NT2/D1 (cell line): ENCODE results near the gene LRRC8C.

Experiments used
- DNase-seq: peaks from one replicate; pipeline ENCODE4 v3.0.0-alpha.2; 2011; ENCODE audit warnings: low read depth, low spot score
- H3K27me3 ChIP-seq: 2 replicates; pipeline ENCODE4 v1.6.0; 2011; ENCODE audit warnings: mild to moderate bottlenecking; ENCODE audit not compliant: insufficient read length, insufficient read depth
- H3K36me3 ChIP-seq: 2 replicates; pipeline ENCODE4 v1.6.1; 2011; ENCODE audit warnings: mild to moderate bottlenecking, low read length, mixed read lengths; ENCODE audit not compliant: insufficient read depth, insufficient read length
- H3K4me1 ChIP-seq: 2 replicates; pipeline ENCODE4 v1.5.1; 2011; ENCODE audit not compliant: insufficient read depth, insufficient read length
- H3K4me3 ChIP-seq: 2 replicates; pipeline ENCODE4 v1.5.1; 2011; ENCODE audit warnings: low read depth; ENCODE audit not compliant: insufficient read length
- H3K9ac ChIP-seq: 2 replicates; pipeline ENCODE4 v1.6.0; 2011; ENCODE audit warnings: low read depth; ENCODE audit not compliant: insufficient read length
- H3K9me3 ChIP-seq: 2 replicates; pipeline ENCODE4 v1.5.1; 2011; ENCODE audit warnings: mild to moderate bottlenecking, low read length; ENCODE audit not compliant: insufficient read depth
- SUZ12 ChIP-seq: IDR thresholded peaks from 2 replicates; pipeline ENCODE4 v1.6.1; 2011; ENCODE audit not compliant: insufficient read length, insufficient read depth; ENCODE audit errors: extremely low read depth
- YY1 ChIP-seq: IDR thresholded peaks from 2 replicates; pipeline ENCODE4 v1.6.1; 2011; ENCODE audit not compliant: insufficient read length, insufficient read depth
- ZNF274 ChIP-seq: IDR thresholded peaks from 2 replicates; pipeline ENCODE4 v1.6.1; 2011; ENCODE audit warnings: mild to moderate bottlenecking, low read depth, low read length

LRRC8C gene

DNA sequence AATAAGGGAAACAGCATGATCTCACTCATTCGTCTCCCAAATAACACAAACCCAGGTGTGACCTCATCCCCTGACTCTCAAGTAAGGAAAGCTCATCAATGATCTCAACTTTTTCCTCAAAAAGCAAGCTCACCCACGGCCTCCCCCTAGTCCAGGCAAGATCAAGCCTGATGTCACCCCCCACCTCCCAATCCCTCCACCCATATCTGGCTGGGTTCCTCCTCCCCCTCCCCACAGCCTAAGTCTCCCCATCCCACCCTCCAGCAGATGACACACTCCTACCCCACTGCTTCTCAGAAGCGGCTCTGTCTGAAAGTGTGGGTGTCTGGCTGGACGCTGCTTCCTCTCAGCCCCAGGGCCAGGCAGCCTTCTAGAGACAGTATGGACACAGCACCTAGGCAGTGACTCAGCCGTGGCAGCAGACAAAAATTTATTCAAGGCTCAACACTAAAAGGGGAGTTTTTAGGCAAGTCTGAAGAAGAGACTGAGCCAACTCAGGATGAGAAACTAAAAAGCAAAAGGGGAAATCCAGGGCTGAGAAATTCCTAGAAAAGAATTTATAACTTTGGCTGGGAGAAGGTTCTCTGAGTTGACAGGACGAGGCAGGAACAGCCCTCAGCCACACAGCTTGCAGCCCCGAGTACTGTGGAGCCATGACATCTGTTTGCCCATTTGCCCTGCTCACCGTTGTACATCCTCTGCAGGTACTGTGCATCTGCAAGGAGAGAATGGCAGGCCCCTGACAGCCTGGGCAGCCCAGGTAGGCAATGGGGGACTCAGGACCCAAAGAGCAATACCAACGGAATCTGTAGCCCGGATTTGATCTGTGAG, 106.3 kb downstream of the LRRC8C start:
- no peaks in the 10 kb centered on the region for H3K27me3 ChIP-seq
- no peaks in the 10 kb centered on the region for H3K4me1 ChIP-seq
- no peak overlapping the region for H3K4me3 ChIP-seq
- no peak for DNase-seq
- H3K36me3 ChIP-seq, result no peaks in the 10 kb centered on the region
- no peak for TF ChIP-seq SUZ12
- no peak for TF ChIP-seq YY1
- peaks cover 13% of the 10 kb centered on the region for H3K9me3 ChIP-seq
- H3K9ac ChIP-seq, result no peak overlapping the region

DNA sequence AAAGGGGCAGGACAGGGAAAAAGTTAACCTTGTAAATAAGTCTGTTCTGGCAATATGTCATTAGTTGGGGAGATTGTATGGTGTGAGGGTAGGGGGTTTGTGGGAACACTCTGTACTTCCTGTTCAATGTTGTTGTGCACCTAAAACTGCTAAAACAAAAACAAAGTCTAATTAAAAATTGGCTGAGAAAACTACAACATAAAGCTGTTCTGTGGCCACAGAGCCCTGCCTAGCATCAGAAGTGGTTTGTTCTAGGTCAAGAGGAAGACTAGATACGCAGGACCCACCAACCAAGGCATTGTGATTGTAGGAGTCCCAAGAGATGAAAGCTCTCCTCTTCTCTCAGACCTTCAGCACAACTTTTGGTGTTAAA, 106.9 kb downstream of the LRRC8C start:
- TF ChIP-seq SUZ12 (no peak), YY1 (no peak), ZNF274 (no peak)
- DNase-seq, result no peak
- Histone ChIP-seq H3K4me1 (no peaks in the 10 kb centered on the region), H3K9me3 (peaks cover 13% of the 10 kb centered on the region), H3K27me3 (no peaks in the 10 kb centered on the region), H3K4me3 (no peak overlapping the region), H3K36me3 (no peaks in the 10 kb centered on the region), H3K9ac (no peak overlapping the region)

DNA sequence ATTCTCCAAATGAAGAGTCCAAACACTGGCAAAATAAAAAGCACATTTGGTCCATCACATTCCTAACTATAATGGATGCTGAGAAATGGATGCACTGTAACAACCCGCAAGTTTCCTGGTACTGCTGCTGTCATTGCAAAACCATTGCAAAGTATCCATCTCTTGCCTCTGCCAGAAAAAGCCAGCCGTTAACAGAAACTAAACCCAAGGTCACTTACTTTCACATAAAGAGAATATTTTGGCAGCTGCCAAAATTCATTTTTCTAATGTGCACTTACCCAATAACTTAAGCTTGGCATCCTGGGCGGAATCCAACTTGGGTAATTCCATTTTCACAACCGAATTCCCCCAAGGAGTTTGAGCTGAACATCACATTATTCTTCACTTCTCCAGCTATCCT, 110.9 kb downstream of the LRRC8C start:
- no peak for TF ChIP-seq ZNF274
- no peak for TF ChIP-seq SUZ12
- TF ChIP-seq YY1, result no peak
- Histone ChIP-seq H3K27me3 (no peaks in the 10 kb centered on the region), H3K4me1 (no peaks in the 10 kb centered on the region), H3K4me3 (no peak overlapping the region), H3K9me3 (peaks cover 13% of the 10 kb centered on the region), H3K9ac (no peak overlapping the region), H3K36me3 (no peaks in the 10 kb centered on the region)
- DNase-seq, result no peak

DNA sequence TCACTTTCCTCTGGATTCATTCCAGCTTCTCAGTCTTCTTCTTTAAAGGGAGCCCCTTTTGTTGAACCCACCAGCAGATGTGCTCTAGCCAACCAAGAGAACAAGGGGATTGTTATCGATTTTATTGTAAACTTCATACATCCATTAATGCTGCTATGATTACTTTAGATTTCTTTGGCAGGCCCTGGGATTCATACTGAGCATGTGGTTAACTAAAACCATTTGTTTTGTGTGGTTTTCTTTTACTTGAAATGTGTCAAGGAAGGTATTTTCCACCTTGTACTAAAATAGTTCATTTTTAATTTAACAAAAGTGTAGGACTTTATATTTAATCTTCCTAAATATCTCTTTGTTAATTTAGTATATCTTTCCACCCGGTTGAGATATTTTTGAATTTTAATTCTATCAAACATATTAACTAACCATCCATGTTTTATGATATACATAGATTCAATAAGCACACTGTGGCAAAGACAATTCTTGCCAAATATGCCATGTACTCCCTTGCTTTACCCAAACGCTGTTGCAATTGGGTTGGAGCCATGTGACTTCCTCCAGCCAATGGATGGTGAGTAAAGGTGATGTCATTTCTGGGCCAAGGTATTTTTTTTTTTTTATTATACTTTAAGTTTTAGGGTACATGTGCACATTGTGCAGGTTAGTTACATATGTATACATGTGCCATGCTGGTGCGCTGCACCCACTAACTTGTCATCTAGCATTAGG, 113.7 kb downstream of the LRRC8C start:
- Histone ChIP-seq H3K9ac (no peak overlapping the region), H3K36me3 (no peaks in the 10 kb centered on the region), H3K4me1 (no peaks in the 10 kb centered on the region), H3K9me3 (peaks cover 7% of the 10 kb centered on the region), H3K4me3 (no peak overlapping the region), H3K27me3 (no peaks in the 10 kb centered on the region)
- DNase-seq, result no peak
- TF ChIP-seq ZNF274 (no peak), YY1 (no peak), SUZ12 (no peak)

DNA sequence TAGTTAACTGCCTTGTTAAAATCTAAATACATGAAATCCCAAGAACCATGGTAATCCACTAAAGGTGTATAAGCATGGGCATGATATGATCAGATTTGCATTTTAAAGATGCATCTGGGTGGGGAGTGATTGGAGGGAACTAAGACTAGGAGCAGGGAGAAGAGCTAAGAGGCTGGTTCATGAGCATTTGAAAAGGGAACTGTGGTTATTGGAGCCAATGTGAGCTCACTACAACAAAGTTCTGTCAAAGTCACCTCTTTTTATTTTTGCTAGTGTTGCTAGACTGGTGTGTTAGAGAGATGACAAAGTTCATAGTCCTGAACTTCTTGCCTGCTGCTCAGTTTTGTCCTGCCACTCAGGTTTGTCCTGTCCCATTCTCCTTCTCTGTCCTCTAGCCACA, 120.8 kb downstream of the LRRC8C start:
- TF ChIP-seq SUZ12 (no peak), ZNF274 (no peak), YY1 (no peak)
- 0 out of 2 replicates have a peak, but pooled peaks cover 10% of the 10 kb centered on the region for H3K9me3 ChIP-seq
- no peaks in the 10 kb centered on the region for H3K4me1 ChIP-seq
- DNase-seq, result no peak
- no peaks in the 10 kb centered on the region for H3K36me3 ChIP-seq
- H3K4me3 ChIP-seq, result no peak overlapping the region
- H3K9ac ChIP-seq, result no peak overlapping the region
- H3K27me3 ChIP-seq, result no peaks in the 10 kb centered on the region

DNA sequence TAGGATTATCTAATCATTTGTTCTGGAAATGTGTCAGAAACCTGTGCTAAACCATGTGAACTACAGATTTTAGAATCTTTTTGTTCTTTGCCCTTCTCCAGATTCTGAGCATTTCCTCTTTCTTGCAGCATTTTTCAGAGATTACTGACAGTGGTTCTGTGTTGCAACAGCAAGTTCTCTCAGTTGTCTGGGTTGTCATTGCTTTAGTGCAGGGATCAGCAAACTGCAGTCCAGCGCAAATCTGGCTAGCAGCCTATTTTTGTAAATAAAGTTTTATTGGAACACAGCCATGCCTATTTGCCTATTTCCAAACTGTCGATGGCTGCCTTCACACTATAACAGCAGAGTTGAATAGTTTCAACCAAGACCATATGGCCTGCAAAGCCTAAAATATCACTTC, 121.6 kb downstream of the LRRC8C start:
- Histone ChIP-seq H3K4me1 (no peaks in the 10 kb centered on the region), H3K4me3 (no peak overlapping the region), H3K27me3 (no peaks in the 10 kb centered on the region), H3K36me3 (no peaks in the 10 kb centered on the region), H3K9me3 (0 out of 2 replicates have a peak, but pooled peaks cover 10% of the 10 kb centered on the region), H3K9ac (no peak overlapping the region)
- no peak for TF ChIP-seq ZNF274
- TF ChIP-seq YY1, result no peak
- no peak for TF ChIP-seq SUZ12
- DNase-seq, result no peak

DNA sequence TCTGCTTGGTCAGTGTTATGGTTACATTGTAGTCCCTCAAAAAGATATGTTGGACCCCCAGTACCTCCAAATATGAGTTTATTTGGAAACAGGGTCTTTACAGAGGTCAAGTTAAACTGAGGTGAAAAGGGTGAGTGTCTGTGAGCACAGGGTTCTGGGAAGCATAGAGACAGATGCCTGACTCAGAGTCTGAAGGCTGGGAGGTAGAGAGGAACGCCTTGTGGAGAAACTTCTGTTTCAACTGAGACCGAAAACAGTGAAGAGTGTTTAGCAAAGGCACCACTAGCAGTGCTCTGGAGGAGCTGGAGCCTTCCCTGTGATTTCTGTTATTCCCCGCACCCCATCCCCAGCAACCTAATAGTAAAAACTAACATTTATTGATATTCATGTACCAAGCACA, 122.7 kb downstream of the LRRC8C start:
- Histone ChIP-seq H3K4me3 (no peak overlapping the region), H3K4me1 (no peaks in the 10 kb centered on the region), H3K27me3 (no peaks in the 10 kb centered on the region), H3K9ac (no peak overlapping the region), H3K9me3 (0 out of 2 replicates have a peak, but pooled peaks cover 10% of the 10 kb centered on the region), H3K36me3 (no peaks in the 10 kb centered on the region)
- DNase-seq, result no peak
- TF ChIP-seq SUZ12, result no peak
- no peak for TF ChIP-seq YY1
- no peak for TF ChIP-seq ZNF274
